ENCODE data around the gene LMBRD2. TPM values are rescaled to one million over a fixed set of nuclear protein-coding genes. Genes with fewer than 3 reads are reported as not detected.
"Not testable (repeated sequence)": the region's sequence is repeated elsewhere in the genome, so short reads cannot be mapped to it uniquely, and the experiment has no call there.

Gene LMBRD2
- 2.1 TPM for polyA plus RNA-seq (2012; ENCODE audit: low read depth, missing spikeins)

DNA sequence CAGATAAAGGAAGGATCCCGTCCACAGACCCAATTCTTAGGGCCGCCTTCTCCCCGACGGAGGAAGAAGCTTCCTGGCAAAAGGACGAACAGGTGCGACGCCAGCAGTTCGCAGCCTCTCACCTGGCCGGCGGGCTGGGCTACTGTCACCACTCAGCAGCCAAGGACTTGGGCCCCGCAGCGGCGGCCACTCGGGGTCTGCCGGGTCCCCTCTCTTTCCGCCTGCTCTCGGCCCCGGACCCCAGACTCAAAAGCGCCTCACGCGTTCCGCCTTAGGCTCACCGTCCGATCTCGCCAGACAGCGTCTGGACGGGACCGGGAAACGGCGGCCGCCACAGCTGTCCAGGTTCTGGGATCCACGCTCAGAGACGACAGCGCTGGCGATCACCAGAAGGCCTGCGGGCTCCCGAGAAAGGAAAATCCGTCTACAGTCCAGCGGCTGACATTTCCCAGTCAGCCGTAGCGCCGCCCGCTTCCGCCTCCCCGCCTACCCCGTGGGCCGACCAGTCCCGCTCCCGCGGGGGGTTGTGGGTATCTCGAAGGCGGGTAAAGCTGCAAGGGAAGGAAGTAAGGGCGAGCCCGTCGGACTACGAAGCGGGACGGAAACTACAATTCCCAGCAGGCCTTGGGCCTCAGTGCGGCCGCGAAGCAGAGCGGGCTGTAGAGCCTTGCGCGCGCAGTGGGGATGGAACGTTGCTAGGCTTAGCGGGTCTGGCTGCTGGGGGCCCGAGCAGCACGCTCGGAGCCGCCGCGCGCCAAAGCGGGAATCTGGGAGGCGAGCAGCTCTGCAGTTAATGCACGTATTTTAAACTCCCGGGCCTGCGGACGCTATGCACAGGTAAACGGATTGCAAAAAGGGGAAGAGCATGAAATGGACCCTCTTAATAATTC is at the start of gene LMBRD2, which contains the start of gene SKP2:
Gene LMBRD2 (minus strand): TSS at position 454 of the 890 bp plus-strand sequence. CDS start 8,538 bp downstream, outside the sequence.
Gene SKP2 (plus strand): TSS at position 678 of the 890 bp plus-strand sequence. CDS start 152 bp downstream, at position 830.
- FAIRE-seq (peak; percentile 99), DNase-seq (ENCODE audit: insufficient read length, low spot score) (peak; percentile 87)
- TF ChIP-seq SPI1 (IDR thresholded peaks at IDR 0.05; ENCODE audit: low read depth, low read length): peak; percentile 51; the same call in 1 of the 2 replicates
- TF ChIP-seq POLR2A (IDR thresholded peaks at IDR 0.05; ENCODE audit: low read depth, low read length): peak; percentile 64
- TF ChIP-seq POLR2AphosphoS5 (IDR thresholded peaks at IDR 0.05; ENCODE audit: low read depth, low read length): peak; percentile 39
- no peak; the same call in 1 of the 2 replicates for TF ChIP-seq POU2F2 (IDR thresholded peaks at IDR 0.05; ENCODE audit: low read depth, low read length)
- TF ChIP-seq PAX5 (IDR thresholded peaks at IDR 0.05; ENCODE audit: insufficient read depth, low read length, severe bottlenecking): no peak
- peak; percentile 60 for TF ChIP-seq TAF1 (IDR thresholded peaks at IDR 0.05; ENCODE audit: low read depth, low read length)

DNA sequence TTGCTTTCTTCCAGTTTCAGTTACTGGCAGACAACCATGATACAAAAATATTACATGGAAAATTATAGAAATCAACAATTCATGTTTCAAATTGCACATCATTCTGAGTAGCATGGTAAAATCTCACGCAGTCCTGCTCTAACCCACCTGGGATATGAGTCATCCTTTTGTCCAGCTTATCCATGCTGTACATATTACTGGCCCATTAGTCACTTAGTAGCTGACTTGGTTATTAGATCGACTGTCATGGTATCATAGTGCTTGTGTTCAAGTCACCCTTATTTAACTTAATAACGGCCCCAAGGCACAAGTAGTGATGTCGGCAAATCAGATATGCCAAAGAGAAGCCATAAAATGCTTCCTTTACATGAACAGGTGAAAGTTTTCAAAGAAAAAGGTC is 48.8 kb upstream of the LMBRD2 start:
- no peak for FAIRE-seq
- no peak for DNase-seq (ENCODE audit: insufficient read length, low spot score)
- TF ChIP-seq PAX5 (IDR thresholded peaks at IDR 0.05; ENCODE audit: insufficient read depth, low read length, severe bottlenecking): no peak
- TF ChIP-seq POU2F2 (IDR thresholded peaks at IDR 0.05; ENCODE audit: low read depth, low read length): no peak
- no peak for TF ChIP-seq SPI1 (IDR thresholded peaks at IDR 0.05; ENCODE audit: low read depth, low read length)

DNA sequence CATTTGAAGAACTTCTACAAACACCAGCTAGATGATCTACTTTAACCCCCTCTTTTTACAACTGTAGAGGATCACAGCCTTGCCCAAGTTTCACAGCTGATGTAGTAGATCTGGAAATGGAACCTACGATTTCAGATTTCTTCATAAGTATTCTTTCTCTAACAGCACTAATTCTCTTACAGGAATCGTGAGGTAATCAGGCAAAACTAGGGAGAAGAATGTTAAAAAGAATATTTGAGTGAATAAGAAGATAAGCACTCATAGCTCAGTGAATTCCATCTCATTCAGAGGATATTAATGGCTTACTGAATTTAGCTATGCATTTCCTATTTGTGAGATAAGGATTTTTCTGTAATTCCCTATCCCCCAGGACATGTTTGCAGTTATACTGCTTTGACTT is 47.9 kb upstream of the LMBRD2 start:
- no peak for TF ChIP-seq POLR2AphosphoS5 (IDR thresholded peaks at IDR 0.05; ENCODE audit: low read depth, low read length)
- TF ChIP-seq SPI1 (IDR thresholded peaks at IDR 0.05; ENCODE audit: low read depth, low read length): no peak
- TF ChIP-seq POU2F2 (IDR thresholded peaks at IDR 0.05; ENCODE audit: low read depth, low read length): no peak
- TF ChIP-seq POLR2A (IDR thresholded peaks at IDR 0.05; ENCODE audit: low read depth, low read length): no peak
- TF ChIP-seq TAF1 (IDR thresholded peaks at IDR 0.05; ENCODE audit: low read depth, low read length): no peak
- TF ChIP-seq PAX5 (IDR thresholded peaks at IDR 0.05; ENCODE audit: insufficient read depth, low read length, severe bottlenecking): no peak
- no peak for FAIRE-seq
- no peak for DNase-seq (ENCODE audit: insufficient read length, low spot score)

DNA sequence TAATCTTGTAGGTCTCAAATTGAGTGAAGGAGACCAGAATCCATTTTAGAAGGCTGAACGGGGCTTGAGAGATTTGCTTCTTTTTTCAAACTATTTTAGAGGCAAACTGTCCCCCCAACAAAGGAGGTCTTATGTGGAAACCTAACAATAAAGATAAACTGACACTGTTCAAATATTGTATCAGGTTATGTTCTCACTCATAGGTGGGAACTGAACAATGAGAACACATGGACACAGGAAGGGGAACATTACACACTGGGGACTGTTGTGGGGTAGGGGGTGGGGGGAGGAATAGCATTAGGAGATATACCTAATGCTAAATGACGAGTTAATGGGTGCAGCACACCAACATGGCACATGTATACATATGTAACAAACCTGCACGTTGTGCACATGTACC is 47.1 kb upstream of the LMBRD2 start:
- not testable (repeated sequence) for FAIRE-seq; DNase-seq (ENCODE audit: insufficient read length, low spot score)

DNA sequence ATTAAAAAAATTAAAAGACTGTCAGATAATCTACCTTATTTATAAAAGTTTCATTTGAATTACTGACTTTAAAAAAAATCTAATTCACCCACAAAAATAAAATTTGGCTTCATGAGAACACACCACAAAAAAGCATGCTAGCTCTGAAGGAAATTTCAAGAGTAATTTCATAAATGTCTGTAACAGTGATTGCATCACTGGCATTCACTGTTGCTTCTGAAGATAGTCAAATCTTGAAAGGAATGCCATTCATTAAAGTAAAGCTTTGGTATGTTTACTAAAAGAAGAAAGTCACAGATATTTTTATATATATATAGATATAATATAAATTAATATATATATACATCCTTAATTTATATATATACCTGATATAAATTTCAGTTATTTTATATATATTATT is 46.6 kb upstream of the LMBRD2 start:
- FAIRE-seq: no peak
- TF ChIP-seq POLR2A (IDR thresholded peaks at IDR 0.05; ENCODE audit: low read depth, low read length) (no peak), POU2F2 (IDR thresholded peaks at IDR 0.05; ENCODE audit: low read depth, low read length) (no peak), PAX5 (IDR thresholded peaks at IDR 0.05; ENCODE audit: insufficient read depth, low read length, severe bottlenecking) (no peak), TAF1 (IDR thresholded peaks at IDR 0.05; ENCODE audit: low read depth, low read length) (no peak), POLR2AphosphoS5 (IDR thresholded peaks at IDR 0.05; ENCODE audit: low read depth, low read length) (no peak), SPI1 (IDR thresholded peaks at IDR 0.05; ENCODE audit: low read depth, low read length) (no peak)
- DNase-seq (ENCODE audit: insufficient read length, low spot score): no peak

DNA sequence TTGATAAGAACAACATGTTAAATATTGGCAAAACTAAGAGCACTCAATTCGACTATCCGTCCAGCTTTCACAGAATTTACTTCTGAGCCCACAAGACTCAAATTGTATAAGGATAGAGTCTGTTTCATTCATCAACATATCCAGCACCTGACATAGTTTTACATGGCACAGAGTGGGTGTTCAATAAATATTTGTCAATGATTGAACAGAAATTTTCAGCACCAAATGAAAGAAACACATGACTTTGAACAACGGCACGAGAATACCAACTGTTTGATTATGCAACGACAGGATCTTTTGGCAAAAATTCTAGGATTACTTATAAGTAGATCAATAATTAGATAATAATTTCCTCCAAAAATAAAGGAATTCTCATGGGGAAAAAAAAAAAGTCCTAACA is 42.1 kb upstream of the LMBRD2 start:
- DNase-seq (ENCODE audit: insufficient read length, low spot score): no peak
- TF ChIP-seq POLR2A (IDR thresholded peaks at IDR 0.05; ENCODE audit: low read depth, low read length): no peak
- TF ChIP-seq POU2F2 (IDR thresholded peaks at IDR 0.05; ENCODE audit: low read depth, low read length): no peak
- TF ChIP-seq SPI1 (IDR thresholded peaks at IDR 0.05; ENCODE audit: low read depth, low read length): no peak
- no peak for TF ChIP-seq PAX5 (IDR thresholded peaks at IDR 0.05; ENCODE audit: insufficient read depth, low read length, severe bottlenecking)
- no peak for TF ChIP-seq POLR2AphosphoS5 (IDR thresholded peaks at IDR 0.05; ENCODE audit: low read depth, low read length)
- TF ChIP-seq TAF1 (IDR thresholded peaks at IDR 0.05; ENCODE audit: low read depth, low read length): no peak
- no peak for FAIRE-seq

DNA sequence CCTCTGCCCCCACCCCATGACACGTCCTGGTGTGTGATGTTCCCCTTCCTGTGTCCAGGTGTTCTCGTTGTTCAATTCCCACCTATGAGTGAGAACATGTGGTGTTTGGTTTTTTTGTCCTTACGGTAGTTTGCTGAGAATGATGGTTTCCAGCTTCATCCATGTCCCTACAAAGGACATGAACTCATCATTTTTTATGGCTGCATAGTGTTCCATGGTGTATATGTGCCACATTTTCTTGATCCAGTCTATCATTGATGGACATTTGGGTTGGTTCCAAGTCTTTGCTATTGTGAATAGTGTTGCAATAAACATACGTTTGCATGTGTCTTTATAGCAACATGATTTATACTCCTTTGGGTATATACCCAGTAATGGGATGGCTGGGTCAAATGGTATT is 32.7 kb upstream of the LMBRD2 start:
- FAIRE-seq; DNase-seq (ENCODE audit: insufficient read length, low spot score): not testable (repeated sequence)

DNA sequence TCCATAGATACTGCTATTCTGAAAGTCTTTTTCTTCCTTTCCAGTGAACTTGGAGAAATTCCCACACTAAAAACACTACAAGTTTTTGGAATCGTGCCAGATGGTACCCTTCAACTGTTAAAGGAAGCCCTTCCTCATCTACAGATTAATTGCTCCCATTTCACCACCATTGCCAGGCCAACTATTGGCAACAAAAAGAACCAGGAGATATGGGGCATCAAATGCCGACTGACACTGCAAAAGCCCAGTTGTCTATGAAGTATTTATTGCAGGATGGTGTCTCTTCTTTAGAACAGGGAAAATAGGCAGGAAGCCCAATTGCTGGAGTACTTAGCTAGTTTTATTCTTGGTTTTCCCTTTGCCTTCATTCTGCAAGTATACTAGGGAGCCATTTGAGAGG is 30.1 kb upstream of the LMBRD2 start:
- FAIRE-seq (no peak), DNase-seq (ENCODE audit: insufficient read length, low spot score) (no peak)
- no peak for TF ChIP-seq POU2F2 (IDR thresholded peaks at IDR 0.05; ENCODE audit: low read depth, low read length)
- TF ChIP-seq TAF1 (IDR thresholded peaks at IDR 0.05; ENCODE audit: low read depth, low read length): no peak
- TF ChIP-seq POLR2AphosphoS5 (IDR thresholded peaks at IDR 0.05; ENCODE audit: low read depth, low read length): no peak

DNA sequence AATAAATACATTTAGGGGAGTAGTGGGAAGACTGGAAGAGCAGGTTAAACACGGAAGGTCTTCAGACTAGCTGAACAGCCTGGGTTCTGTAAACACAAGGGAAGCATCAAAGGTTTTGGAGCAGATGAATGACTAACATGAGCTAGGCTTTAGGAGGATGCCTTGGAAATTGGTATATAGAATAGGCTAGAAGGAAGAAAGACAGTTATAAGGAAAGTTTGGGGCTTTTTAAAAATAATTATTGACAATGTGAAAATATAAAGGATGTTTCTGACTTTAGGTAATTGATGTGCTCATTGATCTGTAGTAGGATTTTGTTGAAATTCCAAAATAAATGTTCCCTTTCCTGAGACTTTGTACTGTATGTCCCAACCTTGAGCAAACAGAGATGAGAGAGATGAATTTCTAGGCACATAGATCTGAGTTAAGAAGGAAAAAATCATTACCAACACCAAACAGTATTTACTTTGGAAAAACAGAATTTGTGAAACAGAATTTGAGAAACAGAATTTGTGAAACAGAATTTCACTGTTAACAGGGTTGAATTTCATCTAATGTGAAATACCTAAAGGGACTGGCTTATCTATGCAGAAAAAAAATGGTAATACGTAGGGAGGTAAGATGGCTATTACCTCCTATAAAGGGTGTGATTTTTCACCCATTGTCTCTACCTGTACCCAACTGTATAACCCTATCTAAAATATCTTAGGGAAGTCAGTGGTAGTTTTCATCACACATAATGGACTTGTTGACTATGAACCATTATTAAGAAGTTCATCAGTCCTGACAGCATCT is 29.1 kb upstream of the LMBRD2 start:
- no peak for DNase-seq (ENCODE audit: insufficient read length, low spot score)
- TF ChIP-seq POLR2A (IDR thresholded peaks at IDR 0.05; ENCODE audit: low read depth, low read length): no peak
- TF ChIP-seq POLR2AphosphoS5 (IDR thresholded peaks at IDR 0.05; ENCODE audit: low read depth, low read length): no peak
- no peak for TF ChIP-seq PAX5 (IDR thresholded peaks at IDR 0.05; ENCODE audit: insufficient read depth, low read length, severe bottlenecking)
- no peak for TF ChIP-seq TAF1 (IDR thresholded peaks at IDR 0.05; ENCODE audit: low read depth, low read length)
- TF ChIP-seq SPI1 (IDR thresholded peaks at IDR 0.05; ENCODE audit: low read depth, low read length): no peak
- no peak for TF ChIP-seq POU2F2 (IDR thresholded peaks at IDR 0.05; ENCODE audit: low read depth, low read length)
- no peak for FAIRE-seq

DNA sequence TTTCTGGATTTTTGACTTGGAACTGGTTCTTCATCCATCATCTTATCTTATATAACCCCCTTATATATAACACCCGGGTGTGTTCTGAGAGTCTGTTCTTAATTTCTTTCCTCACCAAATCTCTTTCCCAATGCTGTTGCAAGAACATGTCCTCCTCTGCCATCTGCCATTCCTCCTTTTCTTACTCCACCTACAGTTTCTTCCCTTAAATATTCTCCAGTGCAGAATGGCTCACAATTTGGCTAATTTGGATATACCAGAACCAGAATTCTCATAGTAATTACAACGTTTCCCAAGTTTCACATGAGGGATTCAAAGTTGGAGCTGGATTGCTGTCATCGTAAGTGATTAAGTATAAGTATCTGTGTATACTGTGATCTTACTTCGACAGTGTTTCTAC is 28.3 kb upstream of the LMBRD2 start:
- FAIRE-seq (peak; percentile 35), DNase-seq (ENCODE audit: insufficient read length, low spot score) (no peak)
- no peak for TF ChIP-seq TAF1 (IDR thresholded peaks at IDR 0.05; ENCODE audit: low read depth, low read length)
- no peak for TF ChIP-seq PAX5 (IDR thresholded peaks at IDR 0.05; ENCODE audit: insufficient read depth, low read length, severe bottlenecking)
- no peak for TF ChIP-seq POU2F2 (IDR thresholded peaks at IDR 0.05; ENCODE audit: low read depth, low read length)
- no peak for TF ChIP-seq POLR2A (IDR thresholded peaks at IDR 0.05; ENCODE audit: low read depth, low read length)
- no peak for TF ChIP-seq POLR2AphosphoS5 (IDR thresholded peaks at IDR 0.05; ENCODE audit: low read depth, low read length)
- no peak for TF ChIP-seq SPI1 (IDR thresholded peaks at IDR 0.05; ENCODE audit: low read depth, low read length)

Measured in GM12891 (cell line).